IPS-18c (cell line): ENCODE results near the gene ALK.

Source experiments
- H3K4me3 ChIP-seq: 2 replicates; pipeline ENCODE4 v1.7.0; 2013; ENCODE audit warnings: low read depth, mild to moderate bottlenecking, low read length, moderate library complexity; ENCODE audit not compliant: insufficient read depth
- H3K9me3 ChIP-seq: one replicate; pipeline ENCODE4 v1.6.1; 2013; ENCODE audit warnings: mild to moderate bottlenecking, low read length, moderate library complexity; ENCODE audit not compliant: control insufficient read depth, insufficient read depth

ALK gene

DNA sequence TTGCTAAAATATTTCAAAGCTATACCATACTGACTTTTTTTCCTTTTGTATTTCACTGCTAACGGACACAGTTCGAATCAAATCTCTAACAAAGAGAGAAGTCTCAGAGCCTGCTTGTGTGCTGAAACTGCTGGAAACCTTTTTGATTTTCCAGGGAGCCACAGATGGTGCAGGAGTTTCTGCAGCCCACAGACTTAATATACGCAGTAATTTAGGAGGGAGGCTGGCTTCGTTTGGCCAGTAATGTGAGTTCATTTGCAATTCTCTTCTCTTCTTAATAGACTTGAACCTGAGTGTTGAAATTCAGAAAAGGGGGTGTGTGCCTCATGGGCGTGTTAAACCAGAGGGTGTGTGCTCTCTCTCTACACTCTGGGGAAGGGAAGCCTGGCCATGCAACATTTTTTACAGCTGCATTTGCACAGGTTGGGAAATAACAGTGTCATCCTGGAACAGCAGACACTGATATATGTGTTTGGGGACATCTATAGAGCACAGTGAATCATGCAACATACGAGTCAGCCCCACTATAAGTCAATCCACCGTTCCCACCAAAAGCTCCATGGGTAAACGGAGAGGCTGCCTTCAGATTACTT lies 473.2 kb downstream of the ALK start:
- Histone ChIP-seq H3K4me3 (no peak overlapping the region), H3K9me3 (no peaks in the 10 kb centered on the region)

DNA sequence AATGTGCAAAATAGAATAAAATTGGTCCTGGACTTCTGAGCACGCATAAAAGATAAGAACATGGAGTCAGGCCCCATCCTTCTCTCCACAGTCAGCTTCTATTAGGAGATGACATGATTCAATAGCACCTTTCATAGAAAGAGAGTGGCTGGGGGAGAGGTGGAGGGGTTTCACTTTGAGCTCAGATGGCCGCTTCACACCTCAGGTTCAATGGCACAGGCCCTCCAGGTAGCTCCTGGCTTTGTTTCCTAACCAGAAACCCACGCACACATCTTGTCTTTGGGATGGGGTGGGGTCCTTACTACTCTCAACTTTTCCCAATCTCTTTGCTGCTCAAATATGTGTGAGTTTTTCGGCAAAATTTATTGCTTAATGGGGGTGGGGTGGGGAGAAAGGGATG lies 473.9 kb downstream of the ALK start:
- no peaks in the 10 kb centered on the region for H3K9me3 ChIP-seq
- H3K4me3 ChIP-seq = no peak overlapping the region

DNA sequence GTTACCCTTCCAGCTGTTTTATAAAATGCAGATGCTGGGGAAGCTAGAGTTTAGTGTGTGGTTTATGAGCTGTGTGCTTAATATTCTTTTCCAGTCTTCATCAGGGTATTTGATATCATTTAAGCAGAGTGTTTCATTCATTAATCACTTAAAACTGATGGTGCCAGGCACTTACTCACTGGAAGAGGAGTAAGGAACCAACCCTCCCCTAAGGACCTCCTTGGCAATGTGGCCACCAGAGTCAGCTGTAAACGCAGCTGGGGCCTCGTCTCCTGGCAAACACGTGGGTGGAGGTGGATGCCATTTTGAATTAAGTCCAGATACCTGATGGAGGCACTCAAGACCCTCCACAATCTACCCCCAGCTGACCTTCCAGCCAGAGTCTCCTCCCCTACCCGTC lies 474.5 kb downstream of the ALK start:
- Histone ChIP-seq H3K9me3 (no peaks in the 10 kb centered on the region), H3K4me3 (no peak overlapping the region)

DNA sequence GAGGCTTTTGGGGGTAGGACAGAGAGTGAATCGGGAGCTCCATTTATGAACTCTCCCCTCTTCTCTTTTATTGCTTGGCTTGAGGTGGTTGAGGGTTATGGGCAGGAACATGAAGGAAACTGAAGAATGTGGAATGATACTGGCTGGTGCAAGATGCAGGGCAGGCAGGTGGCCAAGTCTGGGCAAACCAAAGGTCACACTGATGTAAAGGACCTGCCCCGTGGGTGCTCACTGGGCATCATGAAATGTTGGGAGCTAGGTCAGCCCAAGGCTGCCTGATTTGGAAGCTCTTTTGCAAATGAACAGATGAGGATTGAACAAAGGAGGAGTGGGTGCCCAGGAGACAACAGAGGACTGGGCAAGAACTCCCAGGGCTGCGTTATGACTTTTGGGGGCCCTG lies 477.2 kb downstream of the ALK start:
- Histone ChIP-seq H3K4me3 (no peak overlapping the region; the same call in 1 of the 2 replicates), H3K9me3 (no peaks in the 10 kb centered on the region)

DNA sequence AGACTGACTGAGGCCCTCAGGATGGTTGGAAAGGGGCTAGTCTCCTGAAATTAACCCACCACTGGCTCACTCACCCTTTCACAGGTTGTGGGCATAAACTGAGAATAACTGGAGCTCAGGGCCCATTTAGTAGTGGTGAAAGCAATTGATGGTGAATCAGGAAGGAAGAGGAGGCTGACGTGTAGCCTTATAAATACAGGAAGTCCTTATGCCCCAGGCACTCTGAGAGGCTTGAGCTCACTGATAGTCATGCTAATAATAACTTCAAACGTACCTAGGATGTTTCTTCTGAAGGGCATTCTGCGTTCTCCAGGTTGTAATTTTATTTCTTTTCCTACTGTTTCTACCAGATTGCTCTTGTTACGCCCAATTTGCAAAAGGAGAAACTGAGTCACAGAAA lies 477.8 kb downstream of the ALK start:
- H3K9me3 ChIP-seq = no peaks in the 10 kb centered on the region
- no peak overlapping the region for H3K4me3 ChIP-seq

DNA sequence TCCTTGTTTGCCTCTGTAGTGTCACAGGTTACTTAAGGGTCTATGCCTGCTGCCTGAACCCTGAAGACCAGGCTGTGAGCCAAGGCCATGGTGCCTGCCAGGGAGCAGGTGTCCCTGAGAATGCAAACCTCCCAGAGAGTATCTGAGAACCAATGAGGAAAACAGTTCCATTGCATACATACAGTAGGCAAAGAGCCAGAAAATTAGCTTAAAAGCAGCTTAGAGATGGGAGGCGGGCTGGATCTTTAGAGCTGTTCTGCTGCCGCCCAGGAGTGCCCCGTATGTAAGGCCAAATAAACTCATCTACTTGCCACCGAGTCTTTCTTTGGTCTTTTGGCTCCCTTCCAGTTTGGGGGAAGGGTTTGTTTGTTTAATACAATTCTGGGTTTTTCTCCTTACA lies 478.2 kb downstream of the ALK start:
- no peak overlapping the region for H3K4me3 ChIP-seq
- no peaks in the 10 kb centered on the region for H3K9me3 ChIP-seq

DNA sequence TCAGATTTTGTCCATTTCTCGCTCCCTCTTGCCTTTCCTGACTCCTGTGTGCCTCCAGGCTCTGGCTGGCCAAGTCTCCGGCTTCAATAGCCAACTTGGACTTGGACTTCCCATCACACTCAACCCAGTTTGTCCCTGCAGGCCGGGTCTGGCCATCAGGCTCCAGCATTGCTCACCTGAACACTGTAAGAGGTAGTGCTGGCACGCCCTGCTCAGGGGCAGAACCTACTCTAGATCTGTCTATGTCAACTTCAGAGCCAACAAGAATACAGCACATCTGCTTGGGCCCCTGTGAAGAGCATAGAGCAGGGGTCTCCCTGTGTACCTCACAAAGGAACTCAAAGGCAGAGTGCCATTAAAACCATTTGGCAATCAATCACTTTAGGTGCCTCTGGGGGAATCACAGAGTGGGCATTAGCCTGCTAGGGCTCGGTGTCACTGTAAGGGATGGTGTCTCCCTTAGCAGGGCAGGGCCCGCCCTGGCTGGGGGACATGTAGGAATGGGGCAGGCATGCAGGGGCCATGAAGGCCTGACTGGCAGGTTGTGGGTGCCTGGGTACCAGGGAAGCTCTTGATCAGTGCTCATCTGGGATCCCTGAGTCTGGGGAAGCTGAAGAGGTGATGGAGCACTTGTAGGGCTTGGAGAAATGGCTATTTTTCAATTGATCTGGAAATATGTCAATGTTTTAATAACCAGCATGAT lies 480.3 kb downstream of the ALK start:
- Histone ChIP-seq H3K9me3 (no peaks in the 10 kb centered on the region), H3K4me3 (no peak overlapping the region)

DNA sequence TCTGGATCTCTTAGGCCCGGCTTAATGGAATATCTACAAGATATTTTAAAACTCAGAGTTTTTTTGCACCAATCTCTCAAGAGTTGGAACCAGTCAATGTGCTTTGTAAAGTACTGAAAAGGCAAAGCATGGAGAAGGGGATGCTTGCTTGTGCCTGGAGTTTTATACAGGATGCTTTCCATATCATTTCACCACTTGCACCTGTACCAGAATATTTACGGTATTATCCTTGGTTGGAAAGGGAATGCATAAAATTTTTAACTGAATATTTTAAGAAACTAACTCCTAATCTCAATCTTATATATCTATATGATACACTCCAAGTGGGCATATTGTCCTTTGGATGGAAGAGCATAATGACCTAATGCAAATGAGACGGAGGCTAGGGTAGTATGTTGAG lies 487.5 kb downstream of the ALK start:
- H3K9me3 ChIP-seq = no peaks in the 10 kb centered on the region
- H3K4me3 ChIP-seq = no peak overlapping the region

DNA sequence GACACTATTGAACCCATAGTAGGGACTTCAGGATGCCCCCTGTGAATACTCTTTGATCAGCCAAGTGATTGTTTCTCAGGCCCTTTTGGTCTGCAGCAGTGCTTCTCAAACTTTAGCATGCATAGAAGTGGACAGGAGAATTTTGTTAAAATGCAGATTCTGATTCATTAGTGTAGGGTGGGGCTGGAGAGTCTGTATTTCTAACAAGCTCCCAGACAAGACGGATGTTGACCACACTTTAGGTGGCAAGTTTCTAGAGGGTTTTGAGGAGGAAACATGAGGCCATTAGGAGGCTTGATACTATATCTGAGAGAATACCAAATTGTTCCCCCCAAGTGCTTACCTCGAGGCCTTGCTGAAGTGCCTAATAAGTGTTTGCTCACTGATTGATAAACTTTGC lies 488.3 kb downstream of the ALK start:
- Histone ChIP-seq H3K4me3 (no peak overlapping the region), H3K9me3 (no peaks in the 10 kb centered on the region)

DNA sequence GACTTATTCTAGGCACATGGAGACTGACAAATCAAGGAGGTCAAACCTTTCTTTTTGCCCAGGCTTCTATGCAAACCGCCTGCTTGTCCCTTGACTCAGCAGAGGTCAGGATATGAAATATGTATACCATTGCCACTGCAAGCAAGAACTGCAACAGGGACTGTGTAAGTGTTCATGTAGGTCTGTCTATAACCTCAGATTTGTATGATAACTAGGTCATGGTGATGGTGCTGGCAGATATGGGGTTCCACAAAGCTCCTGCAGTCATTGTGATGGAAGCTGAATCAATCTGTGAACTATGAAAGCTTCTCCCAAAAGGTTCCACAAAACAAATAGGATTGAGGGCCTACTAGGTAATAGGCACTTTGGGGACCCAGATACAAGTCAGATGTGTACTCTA lies 489.9 kb downstream of the ALK start:
- Histone ChIP-seq H3K4me3 (no peak overlapping the region), H3K9me3 (no peaks in the 10 kb centered on the region)

DNA sequence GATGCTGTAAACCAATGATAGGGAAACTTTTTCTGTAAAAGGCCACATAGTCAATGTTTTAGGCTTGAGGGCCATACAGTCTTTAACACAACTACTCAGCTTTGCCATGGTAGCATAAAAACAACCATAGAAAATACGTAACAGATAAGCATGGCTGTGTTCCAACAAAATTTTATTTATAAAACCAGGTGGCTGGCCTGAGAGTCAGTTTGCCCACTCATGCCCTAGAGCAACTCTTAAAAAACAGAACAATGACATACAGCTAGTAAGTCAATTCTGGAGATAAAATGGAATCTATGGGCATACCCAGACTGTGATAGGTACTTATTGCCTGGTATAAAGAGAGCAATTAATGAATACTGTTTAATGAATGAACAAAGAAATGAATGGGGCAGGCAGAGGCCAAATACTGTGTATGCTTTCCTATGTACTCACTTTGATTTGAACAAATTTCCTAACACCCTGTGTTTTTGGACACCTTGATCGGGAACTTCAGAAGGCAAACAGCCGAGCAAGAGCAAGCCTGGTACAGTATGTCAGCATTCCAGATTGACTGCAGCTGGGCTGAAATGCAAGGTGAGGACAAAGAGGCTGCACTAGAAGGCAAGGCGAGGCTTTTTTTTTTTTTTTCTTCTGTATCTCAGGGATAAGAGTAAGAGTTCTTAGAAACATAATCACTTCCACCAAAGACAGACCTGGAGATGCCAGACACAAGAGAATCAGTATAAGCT lies 490.8 kb downstream of the ALK start:
- Histone ChIP-seq H3K4me3 (no peak overlapping the region), H3K9me3 (no peaks in the 10 kb centered on the region)

DNA sequence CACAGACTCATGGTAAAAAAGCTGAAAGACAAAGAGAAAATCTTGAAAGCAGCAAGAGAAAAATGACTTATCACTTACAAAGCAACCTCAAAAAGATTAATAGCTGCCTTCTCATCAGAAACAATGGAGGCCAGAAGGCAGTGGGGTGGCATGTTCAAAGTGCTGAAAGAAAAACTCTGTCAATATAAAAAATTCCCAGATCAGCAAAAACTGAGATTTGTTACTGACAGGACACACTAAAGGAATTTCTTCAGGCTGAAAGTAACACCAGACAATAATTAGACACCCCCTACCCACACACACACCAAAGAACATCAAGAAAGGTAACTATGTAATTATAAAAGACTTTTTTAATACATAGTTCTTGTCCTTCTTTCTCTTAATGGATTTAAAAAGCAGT lies 495.0 kb downstream of the ALK start:
- no peak overlapping the region for H3K4me3 ChIP-seq
- H3K9me3 ChIP-seq = no peaks in the 10 kb centered on the region

DNA sequence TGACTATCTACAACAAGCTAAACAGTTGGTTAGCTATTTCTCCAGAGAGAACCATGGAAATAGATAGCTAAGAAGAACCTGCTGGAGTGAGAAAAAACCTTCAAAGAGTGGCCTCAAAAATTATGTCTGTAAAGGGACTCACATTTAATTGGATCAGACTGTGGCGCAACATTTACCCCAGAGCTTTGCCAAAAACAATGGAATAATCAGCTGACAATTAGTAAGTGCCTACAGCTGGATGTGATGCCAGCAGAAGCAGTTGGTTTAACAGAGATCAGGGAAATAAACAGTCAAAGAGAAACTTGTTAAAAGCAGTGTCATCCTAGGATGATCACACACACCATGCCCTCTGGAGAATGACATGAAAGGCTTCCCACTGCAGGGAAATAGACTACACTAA lies 495.5 kb downstream of the ALK start:
- Histone ChIP-seq H3K4me3 (no peak overlapping the region), H3K9me3 (no peaks in the 10 kb centered on the region)

DNA sequence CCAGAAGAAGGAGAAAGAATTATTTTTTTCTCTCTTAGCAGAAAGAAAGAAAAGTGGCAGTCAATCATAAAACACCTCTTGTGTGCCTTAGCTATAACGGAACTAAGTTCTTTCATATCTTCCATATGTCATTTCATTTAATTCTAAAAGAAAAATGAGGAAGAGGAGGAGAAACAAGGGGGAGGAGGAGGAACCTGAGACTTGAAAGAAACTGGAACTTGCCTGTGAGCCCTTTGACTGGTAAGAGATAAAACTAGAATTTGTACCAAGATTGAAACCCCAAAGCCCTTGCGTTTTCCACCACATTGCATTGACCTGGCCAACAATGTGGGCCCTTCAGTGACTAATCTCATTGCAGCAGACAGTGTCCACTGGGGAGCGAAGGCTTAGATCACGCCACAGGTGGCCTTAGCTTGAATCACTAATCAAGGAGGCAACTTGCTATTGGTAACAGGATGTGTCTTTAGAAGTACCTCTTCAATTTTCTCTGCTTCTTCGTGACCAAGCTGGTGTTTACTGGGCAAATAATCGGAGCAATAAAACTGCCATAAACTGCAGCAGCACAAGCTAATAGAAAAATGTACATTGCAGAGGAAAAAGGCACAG lies 498.2 kb downstream of the ALK start:
- H3K9me3 ChIP-seq = no peaks in the 10 kb centered on the region
- H3K4me3 ChIP-seq = no peak overlapping the region

DNA sequence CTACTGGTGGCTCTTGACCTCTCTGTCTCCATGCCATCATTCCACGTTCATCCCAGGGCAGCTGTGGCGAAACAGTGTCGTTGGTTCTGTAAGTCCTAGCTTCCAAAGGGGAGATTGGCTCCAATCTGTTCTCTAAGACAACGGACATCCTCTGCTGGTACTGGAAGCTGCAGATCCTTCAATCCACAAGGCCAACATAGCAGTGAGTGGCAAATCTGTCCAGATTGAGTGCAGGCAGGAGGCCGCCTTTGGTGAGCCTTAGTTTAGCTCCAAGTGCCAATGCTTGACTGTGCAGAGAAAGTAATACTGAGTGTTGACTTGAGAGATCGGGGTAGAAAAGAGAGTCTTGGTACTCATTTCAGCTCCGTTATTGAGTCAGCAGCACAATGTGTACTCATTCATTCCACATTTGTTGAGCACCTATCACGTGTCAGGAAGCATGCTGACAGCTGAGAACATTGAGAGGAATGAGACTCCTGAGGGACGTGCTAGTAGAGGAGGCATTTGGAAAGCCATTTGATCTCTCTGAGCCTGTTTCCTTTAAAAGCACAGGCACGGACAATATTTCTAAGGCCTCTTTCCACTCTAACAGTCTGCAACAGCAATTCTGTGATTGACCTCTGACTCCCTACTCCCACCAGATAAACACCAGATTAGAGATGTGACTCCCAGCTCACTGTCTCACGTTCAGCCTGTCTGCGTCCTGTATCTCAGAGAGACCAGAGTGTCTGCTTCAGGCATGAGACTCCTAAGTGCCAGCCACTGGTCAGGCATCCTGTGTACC lies 500.2 kb downstream of the ALK start:
- H3K9me3 ChIP-seq = no peaks in the 10 kb centered on the region
- H3K4me3 ChIP-seq = no peak overlapping the region

DNA sequence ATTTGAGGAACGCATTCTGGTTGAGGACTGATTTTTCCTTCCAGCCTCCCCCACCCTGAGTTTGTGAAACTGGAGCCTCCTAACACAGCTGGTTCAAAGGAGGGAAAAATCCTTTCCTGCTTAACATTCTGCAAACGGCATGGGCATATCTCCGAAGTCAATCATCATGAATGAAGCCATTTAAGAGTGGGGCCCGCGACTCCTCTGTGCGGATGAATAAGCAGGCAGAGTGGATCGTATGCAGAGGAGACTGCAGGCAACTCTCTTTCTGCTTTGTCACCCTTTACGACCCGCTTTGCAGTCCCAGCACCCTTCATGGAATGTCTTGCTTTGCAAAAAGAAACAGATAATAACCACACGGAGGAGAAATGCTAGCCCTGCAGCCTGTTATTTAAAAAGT lies 500.9 kb downstream of the ALK start:
- H3K4me3 ChIP-seq = no peak overlapping the region
- H3K9me3 ChIP-seq = no peaks in the 10 kb centered on the region

DNA sequence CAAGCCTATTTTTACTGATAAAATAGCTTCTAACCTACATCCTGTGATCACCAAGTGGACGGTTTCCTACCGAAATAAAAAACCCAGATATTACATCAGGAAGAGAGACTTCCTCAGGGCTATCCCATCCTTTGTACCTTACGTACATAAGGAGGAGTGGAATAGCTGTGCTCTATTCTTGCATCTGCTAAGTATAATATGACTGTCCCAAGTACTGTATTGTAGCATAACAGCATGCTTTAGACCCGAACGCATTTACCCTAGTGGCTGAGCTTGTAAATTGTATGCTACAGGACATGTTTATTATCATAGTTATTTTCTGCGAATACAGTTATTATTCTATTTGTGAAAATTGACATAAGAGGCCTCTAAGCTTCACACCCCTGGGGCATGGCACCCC lies 503.8 kb downstream of the ALK start:
- Histone ChIP-seq H3K4me3 (no peak overlapping the region), H3K9me3 (no peaks in the 10 kb centered on the region)
